ENCODE data around the gene DISP3.

The DISP3 gene

GRCh38 chr1:11529763-11530730 is 51.1 kb downstream of the DISP3 start:
- Histone ChIP-seq H3F3A (ENCODE audit: control insufficient read depth, insufficient read depth) (no peaks in the 10 kb centered on the region), H3K9me2 (replicated peaks; ENCODE audit: control insufficient read depth, low read length) (no peaks in the 10 kb centered on the region), H3K79me2 (ENCODE audit: control insufficient read depth, low read length) (no peaks in the 10 kb centered on the region), H3K36me3 (ENCODE audit: control insufficient read depth, low read length) (no peaks in the 10 kb centered on the region), H3K27me3 (ENCODE audit: control insufficient read depth, low read length) (no peaks in the 10 kb centered on the region), H3K27ac (ENCODE audit: low read depth, low read length) (no peak overlapping the region), H3K4me2 (ENCODE audit: low read length) (no peak overlapping the region), H3K4me3 (ENCODE audit: low read length) (no peak overlapping the region), H3K4me1 (ENCODE audit: control insufficient read depth, low read length) (no peaks in the 10 kb centered on the region), H4K20me1 (ENCODE audit: control insufficient read depth, insufficient read depth, low read depth, low read length) (no peaks in the 10 kb centered on the region), H3K9me3 (ENCODE audit: control insufficient read depth, insufficient read depth, low read length) (no peaks in the 10 kb centered on the region)
- TF ChIP-seq CTCF (IDR thresholded peaks at IDR 0.05; ENCODE audit: low read depth, low read length, poor library complexity, severe bottlenecking): no peak
- no peak for TF ChIP-seq EZH2phosphoT487 (IDR thresholded peaks at IDR 0.05; ENCODE audit: borderline replicate concordance, low read length)

GRCh38 chr1:11530731-11531311 is 51.9 kb downstream of the DISP3 start:
- no peaks in the 10 kb centered on the region for H3K27me3 ChIP-seq (ENCODE audit: control insufficient read depth, low read length)
- H3K27ac ChIP-seq (ENCODE audit: low read depth, low read length): no peak overlapping the region
- TF ChIP-seq EZH2phosphoT487 (IDR thresholded peaks at IDR 0.05; ENCODE audit: borderline replicate concordance, low read length) (no peak), CTCF (IDR thresholded peaks at IDR 0.05; ENCODE audit: low read depth, low read length, poor library complexity, severe bottlenecking) (no peak)

GRCh38 chr1:11531314-11531870 is 52.4 kb downstream of the DISP3 start:
- no peak overlapping the region for H3K4me3 ChIP-seq (ENCODE audit: low read length)
- no peaks in the 10 kb centered on the region for H3K79me2 ChIP-seq (ENCODE audit: control insufficient read depth, low read length)
- H3K4me2 ChIP-seq (ENCODE audit: low read length): no peak overlapping the region
- no peak for TF ChIP-seq CTCF (IDR thresholded peaks at IDR 0.05; ENCODE audit: low read depth, low read length, poor library complexity, severe bottlenecking)
- no peak for TF ChIP-seq EZH2phosphoT487 (IDR thresholded peaks at IDR 0.05; ENCODE audit: borderline replicate concordance, low read length)
- no peaks in the 10 kb centered on the region for H3K4me1 ChIP-seq (ENCODE audit: control insufficient read depth, low read length)
- no peaks in the 10 kb centered on the region for H3K9me2 ChIP-seq (replicated peaks; ENCODE audit: control insufficient read depth, low read length)
- H3K9me3 ChIP-seq (ENCODE audit: control insufficient read depth, insufficient read depth, low read length): no peaks in the 10 kb centered on the region
- H3K27ac ChIP-seq (ENCODE audit: low read depth, low read length): no peak overlapping the region
- H3F3A ChIP-seq (ENCODE audit: control insufficient read depth, insufficient read depth): no peaks in the 10 kb centered on the region
- H3K36me3 ChIP-seq (ENCODE audit: control insufficient read depth, low read length): no peaks in the 10 kb centered on the region
- no peaks in the 10 kb centered on the region for H3K27me3 ChIP-seq (ENCODE audit: control insufficient read depth, low read length)
- H4K20me1 ChIP-seq (ENCODE audit: control insufficient read depth, insufficient read depth, low read depth, low read length): no peaks in the 10 kb centered on the region

More at GRCh38 chr1:11530731-11531311, 51.9 kb downstream of the DISP3 start:
- no peaks in the 10 kb centered on the region for H3K4me1 ChIP-seq (ENCODE audit: control insufficient read depth, low read length)
- H3K36me3 ChIP-seq (ENCODE audit: control insufficient read depth, low read length): no peaks in the 10 kb centered on the region
- no peaks in the 10 kb centered on the region for H3F3A ChIP-seq (ENCODE audit: control insufficient read depth, insufficient read depth)
- no peaks in the 10 kb centered on the region for H3K9me2 ChIP-seq (replicated peaks; ENCODE audit: control insufficient read depth, low read length)
- no peaks in the 10 kb centered on the region for H3K9me3 ChIP-seq (ENCODE audit: control insufficient read depth, insufficient read depth, low read length)
- no peak overlapping the region for H3K4me3 ChIP-seq (ENCODE audit: low read length)
- H4K20me1 ChIP-seq (ENCODE audit: control insufficient read depth, insufficient read depth, low read depth, low read length): no peaks in the 10 kb centered on the region
- no peak overlapping the region for H3K4me2 ChIP-seq (ENCODE audit: low read length)
- no peaks in the 10 kb centered on the region for H3K79me2 ChIP-seq (ENCODE audit: control insufficient read depth, low read length)

All from DOHH2 (cell line).